K562 (cell line): ENCODE measurements around the gene WDR45. TPM values are rescaled to one million over a fixed set of nuclear protein-coding genes. Genes with fewer than 3 reads are reported as not detected.

ENCODE experiments used
- CHD1 ChIP-seq: fragments of 200-600 bp; sonication (generic); IDR thresholded peaks from one replicate; pipeline ENCODE4 v1.6.1; 2012; ENCODE audit warnings: mild to moderate bottlenecking, moderate library complexity, low read length, inconsistent platforms
- CHD7 ChIP-seq: fragments of 200-600 bp; sonication (generic); IDR thresholded peaks from one replicate; pipeline ENCODE4 v1.6.1; 2012; ENCODE audit warnings: mild to moderate bottlenecking, low read depth, low read length, inconsistent platforms
- FIP1L1 ChIP-seq: fragments of 200-400 bp; formaldehyde crosslinking; IDR thresholded peaks from 2 replicates; pipeline ENCODE4 v1.6.1; 2018; ENCODE audit warnings: mild to moderate bottlenecking, low read depth, low read length; ENCODE audit not compliant: poor library complexity, severe bottlenecking
- HCFC1 ChIP-seq: IDR thresholded peaks from 2 replicates; pipeline ENCODE4 v1.6.1; 2012; ENCODE audit warnings: low read depth, low read length, improper control_type of control experiment
- HINFP ChIP-seq: fragments of 450-650 bp; conservative IDR thresholded peaks from 2 replicates; pipeline ENCODE4 v1.6.1; 2016; ENCODE audit warnings: missing genetic modification characterization, low read depth, mild to moderate bottlenecking, control low read depth, missing compliant biosample characterization
- KDM1A ChIP-seq, 2 experiments: fragments of 450-650 bp; IDR thresholded peaks; 2 replicates each; pipeline ENCODE4 v1.6.1; 2016; ENCODE audit warnings: mild to moderate bottlenecking in 2 of 2
- KLF16 ChIP-seq: IDR thresholded peaks from 2 replicates; pipeline ENCODE4 v1.6.1; 2016; ENCODE audit warnings: antibody characterized with exemption
- MYNN ChIP-seq, 2 experiments: sonication (generic); formaldehyde crosslinking in 1 of 2; IDR thresholded peaks; 2 replicates each; pipeline versions ENCODE4 v1.5.0 to v1.6.1; 2016 to 2020; ENCODE audit warnings: antibody characterized with exemption in 1 of 2, missing genetic modification reagents in 1 of 2
- NELFE ChIP-seq: IDR thresholded peaks from 2 replicates; pipeline ENCODE4 v1.6.1; 2011; ENCODE audit warnings: mild to moderate bottlenecking; ENCODE audit not compliant: insufficient read depth, insufficient read length
- PYGO2 ChIP-seq: fragments of 450-650 bp; IDR thresholded peaks from 2 replicates; pipeline ENCODE4 v1.6.1; 2016; ENCODE audit warnings: mild to moderate bottlenecking, missing genetic modification characterization, moderate library complexity, missing compliant biosample characterization
- RBM15 ChIP-seq: fragments of 200-400 bp; formaldehyde crosslinking; IDR thresholded peaks from 2 replicates; pipeline ENCODE4 v1.6.1; 2018; ENCODE audit warnings: mild to moderate bottlenecking, low read length, moderate library complexity; ENCODE audit not compliant: insufficient read depth
- SIRT6 ChIP-seq: IDR thresholded peaks from one replicate; pipeline ENCODE4 v1.6.1; 2012; ENCODE audit warnings: low read depth, mild to moderate bottlenecking, control low read depth, inconsistent platforms, low read length, moderate library complexity
- SRSF9 ChIP-seq: fragments of 200-400 bp; formaldehyde crosslinking; IDR thresholded peaks from 2 replicates; pipeline ENCODE4 v1.6.1; 2017; ENCODE audit warnings: low read depth, low read length, borderline replicate concordance
- ZNF583 ChIP-seq: fragments of 250-450 bp; sonication (Bioruptor Pico); IDR thresholded peaks from 2 replicates; pipeline ENCODE4 v1.4.0; 2020
- ZNF830 ChIP-seq: fragments of 250-450 bp; sonication (Bioruptor Pico); IDR thresholded peaks from 2 replicates; pipeline ENCODE4 v1.5.0; 2021; ENCODE audit warnings: mild to moderate bottlenecking
- polyA plus RNA-seq, 8 experiments: library from polyadenylated mRNA; depleted of rRNA in 4 of 8; stranded (reverse) in 5 of 8; unstranded in 3 of 8; fragments of >200 nt; fragmentation: Nextera tagmentation in 2 of 8; fragmentation: Illumina TruSeq in 1 of 8; extraction: Ambion mirVana in 2 of 8; extraction: Trizol in 1 of 8; gene quantifications; 2 replicates each; pipeline versions ENCODE4 v1.2.1 to v1.2.3, GENCODE V29; 2011 to 2014; ENCODE audit warnings: inconsistent platforms in 1 of 8, missing spikeins in 1 of 8
- total RNA-seq, 7 experiments: library from RNA; depleted of rRNA in 6 of 7; stranded (reverse); fragments of >200 nt in 6 of 7; fragmentation: Illumina TruSeq in 2 of 7; extraction: Trizol in 2 of 7; gene quantifications; 2 replicates each; pipeline versions ENCODE4 v1.2.1 to v1.2.3, GENCODE V29; 2011 to 2021; ENCODE audit warnings: low replicate concordance in 1 of 7

The WDR45 gene
- total and polyA plus RNA-seq, 9 of the 15 experiments (the other 6 are each of a cell fraction or from before 2014, with no cell fraction given) = 19.4 to 136 (median 59.7) TPM

GRCh38 chrX:49043220-49043986 lies 36.3 kb downstream of the WDR45 start, which contains the start of gene TFE3 (continued):
- TF ChIP-seq CHD7 (no peak), NELFE (no peak), PYGO2 (tag) (no peak), CHD1 (no peak), SRSF9 (no peak), ZNF830 (CRISPR knock-in tag) (no peak), ZNF583 (no peak), KLF16 (no peak), SIRT6 (no peak), RBM15 (no peak), HCFC1 (no peak; the same call in 1 of the 2 replicates), HINFP (no peak), KDM1A (IDR thresholded peaks at IDR 0.05) (peak; percentile 55 to 77; a peak in 3 of 4 replicates), FIP1L1 (peak; percentile 18), MYNN (IDR thresholded peaks at IDR 0.05) (peak; percentile 100), MYNN (CRISPR knock-in tag; IDR thresholded peaks at IDR 0.05) (peak; percentile 99)
